ENCODE measurements around the gene FOXO6.

The FOXO6 gene

GRCh38 chr1:41315146-41315822, 46.0 kb upstream of the FOXO6 start:
- TF ChIP-seq, protein P1, sequence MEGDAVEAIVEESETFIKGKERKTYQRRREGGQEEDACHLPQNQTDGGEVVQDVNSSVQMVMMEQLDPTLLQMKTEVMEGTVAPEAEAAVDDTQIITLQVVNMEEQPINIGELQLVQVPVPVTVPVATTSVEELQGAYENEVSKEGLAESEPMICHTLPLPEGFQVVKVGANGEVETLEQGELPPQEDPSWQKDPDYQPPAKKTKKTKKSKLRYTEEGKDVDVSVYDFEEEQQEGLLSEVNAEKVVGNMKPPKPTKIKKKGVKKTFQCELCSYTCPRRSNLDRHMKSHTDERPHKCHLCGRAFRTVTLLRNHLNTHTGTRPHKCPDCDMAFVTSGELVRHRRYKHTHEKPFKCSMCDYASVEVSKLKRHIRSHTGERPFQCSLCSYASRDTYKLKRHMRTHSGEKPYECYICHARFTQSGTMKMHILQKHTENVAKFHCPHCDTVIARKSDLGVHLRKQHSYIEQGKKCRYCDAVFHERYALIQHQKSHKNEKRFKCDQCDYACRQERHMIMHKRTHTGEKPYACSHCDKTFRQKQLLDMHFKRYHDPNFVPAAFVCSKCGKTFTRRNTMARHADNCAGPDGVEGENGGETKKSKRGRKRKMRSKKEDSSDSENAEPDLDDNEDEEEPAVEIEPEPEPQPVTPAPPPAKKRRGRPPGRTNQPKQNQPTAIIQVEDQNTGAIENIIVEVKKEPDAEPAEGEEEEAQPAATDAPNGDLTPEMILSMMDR (IDR thresholded peaks at IDR 0.05; ENCODE audit: low read depth, low read length): no peak
- no peak for TF ChIP-seq EZH2phosphoT487 (IDR thresholded peaks at IDR 0.05; ENCODE audit: low read depth)
- Histone ChIP-seq H3K4me3 (ENCODE audit: low read length) (no peak overlapping the region), H3K9ac (ENCODE audit: low read length) (no peak overlapping the region), H3K27ac (ENCODE audit: low read length) (no peak overlapping the region), H3K4me2 (ENCODE audit: low read length) (no peak overlapping the region), H2AFZ (ENCODE audit: low read depth, low read length) (no peak overlapping the region), H4K20me1 (ENCODE audit: insufficient read depth, low read length) (no peaks in the 10 kb centered on the region), H3K9me3 (ENCODE audit: insufficient read depth, low read length) (no peaks in the 10 kb centered on the region), H3K79me2 (ENCODE audit: low read length) (no peaks in the 10 kb centered on the region), H3K36me3 (replicated peaks; ENCODE audit: low read depth, low read length) (no peaks in the 10 kb centered on the region), H3K4me1 (ENCODE audit: low read length) (no peaks in the 10 kb centered on the region), H3K27me3 (ENCODE audit: low read depth, low read length) (no peaks in the 10 kb centered on the region)

- no peaks in the 10 kb centered on the region for H3K36me3 ChIP-seq (replicated peaks; ENCODE audit: low read depth, low read length)
- H3K4me3 ChIP-seq (ENCODE audit: low read length): no peak overlapping the region
- H2AFZ ChIP-seq (ENCODE audit: low read depth, low read length): no peak overlapping the region
- H3K4me1 ChIP-seq (ENCODE audit: low read length): no peaks in the 10 kb centered on the region
- no peaks in the 10 kb centered on the region for H3K27me3 ChIP-seq (ENCODE audit: low read depth, low read length)
- no peak overlapping the region for H3K4me2 ChIP-seq (ENCODE audit: low read length)
- no peaks in the 10 kb centered on the region for H4K20me1 ChIP-seq (ENCODE audit: insufficient read depth, low read length)
- TF ChIP-seq, protein P1 (IDR thresholded peaks at IDR 0.05; ENCODE audit: low read depth, low read length): no peak
- TF ChIP-seq EZH2phosphoT487 (IDR thresholded peaks at IDR 0.05; ENCODE audit: low read depth): no peak
- H3K27ac ChIP-seq (ENCODE audit: low read length): no peak overlapping the region
- no peaks in the 10 kb centered on the region for H3K9me3 ChIP-seq (ENCODE audit: insufficient read depth, low read length)
- no peak overlapping the region for H3K9ac ChIP-seq (ENCODE audit: low read length)
- H3K79me2 ChIP-seq (ENCODE audit: low read length): no peaks in the 10 kb centered on the region
These were observed 45.4 kb upstream of the FOXO6 start for GRCh38 chr1:41315871-41316270.

GRCh38 chr1:41317361-41317760, 43.9 kb upstream of the FOXO6 start:
- TF ChIP-seq, protein P1 (IDR thresholded peaks at IDR 0.05; ENCODE audit: low read depth, low read length): no peak
- no peak for TF ChIP-seq EZH2phosphoT487 (IDR thresholded peaks at IDR 0.05; ENCODE audit: low read depth)
- H3K4me3 ChIP-seq (ENCODE audit: low read length): no peak overlapping the region
- H3K36me3 ChIP-seq (replicated peaks; ENCODE audit: low read depth, low read length): no peaks in the 10 kb centered on the region
- H3K27me3 ChIP-seq (ENCODE audit: low read depth, low read length): no peaks in the 10 kb centered on the region
- H3K9me3 ChIP-seq (ENCODE audit: insufficient read depth, low read length): no peaks in the 10 kb centered on the region
- no peaks in the 10 kb centered on the region for H4K20me1 ChIP-seq (ENCODE audit: insufficient read depth, low read length)
- no peak overlapping the region for H3K27ac ChIP-seq (ENCODE audit: low read length)
- H3K4me2 ChIP-seq (ENCODE audit: low read length): no peak overlapping the region
- H3K9ac ChIP-seq (ENCODE audit: low read length): no peak overlapping the region
- H2AFZ ChIP-seq (ENCODE audit: low read depth, low read length): no peak overlapping the region
- no peaks in the 10 kb centered on the region for H3K79me2 ChIP-seq (ENCODE audit: low read length)
- H3K4me1 ChIP-seq (ENCODE audit: low read length): no peaks in the 10 kb centered on the region

DNA sequence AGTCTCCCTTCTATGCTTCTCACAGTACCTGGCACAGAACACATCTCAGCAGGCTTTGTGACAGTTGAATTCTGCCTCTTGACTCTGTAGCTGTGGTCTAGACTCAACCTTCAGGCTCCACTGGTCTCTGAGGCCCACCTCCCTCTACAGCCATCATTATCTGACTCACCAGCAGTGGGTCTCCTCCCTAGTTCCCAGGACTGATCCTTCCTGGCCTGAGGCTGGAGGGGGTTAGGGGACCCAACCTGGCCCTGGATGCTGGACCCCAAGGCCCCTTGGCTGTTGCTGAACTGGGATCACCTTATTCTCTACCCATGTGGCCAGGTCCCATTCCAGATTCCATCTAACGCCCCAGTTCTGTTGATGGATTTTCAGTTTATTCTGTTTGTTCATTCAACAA, 43.1 kb upstream of the FOXO6 start:
- Histone ChIP-seq H2AFZ (ENCODE audit: low read depth, low read length) (no peak overlapping the region), H3K4me1 (ENCODE audit: low read length) (no peaks in the 10 kb centered on the region), H3K9ac (ENCODE audit: low read length) (no peak overlapping the region), H3K9me3 (ENCODE audit: insufficient read depth, low read length) (no peaks in the 10 kb centered on the region), H3K4me3 (ENCODE audit: low read length) (no peak overlapping the region), H4K20me1 (ENCODE audit: insufficient read depth, low read length) (no peaks in the 10 kb centered on the region), H3K4me2 (ENCODE audit: low read length) (no peak overlapping the region), H3K27ac (ENCODE audit: low read length) (no peak overlapping the region), H3K27me3 (ENCODE audit: low read depth, low read length) (no peaks in the 10 kb centered on the region), H3K79me2 (ENCODE audit: low read length) (no peaks in the 10 kb centered on the region), H3K36me3 (replicated peaks; ENCODE audit: low read depth, low read length) (no peaks in the 10 kb centered on the region)
- no peak for TF ChIP-seq EZH2phosphoT487 (IDR thresholded peaks at IDR 0.05; ENCODE audit: low read depth)
- TF ChIP-seq, protein P1 (IDR thresholded peaks at IDR 0.05; ENCODE audit: low read depth, low read length): no peak
